WTC11 (cell line): ENCODE results near the gene SYCP2L. TPM values are rescaled to one million over a fixed set of nuclear protein-coding genes. Genes with fewer than 3 reads are reported as not detected.

ENCODE experiments used
- ATAC-seq: fragments of 200-7000 bp; cut with Tn5 transposase; 2 replicates; pipeline ENCODE4 v1.10.0; 2021; ENCODE audit warnings: mild to moderate bottlenecking, moderate library complexity
- CTCF ChIA-PET: fragments of 300-600 bp; sonication (Branson Sonifier 250); formaldehyde crosslinking; loops from one replicate; lab custom pipeline; 2021; ENCODE audit warnings: antibody characterized with exemption; lab: Charles Lee
- POLR2A ChIA-PET: fragments of 350-600 bp; sonication (Branson Sonifier 250); formaldehyde crosslinking; loops from one replicate; lab custom pipeline; 2021; ENCODE audit warnings: antibody characterized with exemption; lab: Charles Lee
- DNase-seq: peaks from one replicate; pipeline ENCODE4 v3.0.0; 2021; ENCODE audit warnings: low spot score
- H3K27ac Mint-ChIP-seq: 2 replicates; pipeline ENCODE4 v1.8.0; 2021; ENCODE audit warnings: mixed read lengths
- H3K27me3 Mint-ChIP-seq: 2 replicates; pipeline ENCODE4 v1.8.0; 2021; ENCODE audit warnings: low read depth, mild to moderate bottlenecking, moderate library complexity, mixed read lengths
- H3K36me3 Mint-ChIP-seq: 2 replicates; pipeline ENCODE4 v1.8.0; 2021; ENCODE audit warnings: mixed read lengths
- H3K4me1 Mint-ChIP-seq: 2 replicates; pipeline ENCODE4 v1.8.0; 2022; ENCODE audit warnings: mixed read lengths
- H3K4me3 Mint-ChIP-seq: 2 replicates; pipeline ENCODE4 v1.8.0; 2021; ENCODE audit warnings: mild to moderate bottlenecking, moderate library complexity, mixed read lengths
- H3K9me3 Mint-ChIP-seq: 2 replicates; pipeline ENCODE4 v1.8.0; 2021; ENCODE audit warnings: mixed read lengths
- CTCF ChIP-seq: fragments of 200-600 bp; IDR thresholded peaks from 2 replicates; pipeline ENCODE4 v1.8.0; 2022; ENCODE audit warnings: antibody characterized with exemption
- ELF4 ChIP-seq: sonication (generic); formaldehyde crosslinking; IDR thresholded peaks from 2 replicates; pipeline ENCODE4 v1.8.1; 2022; ENCODE audit warnings: low read depth, mild to moderate bottlenecking, moderate library complexity, missing genetic modification reagents
- FOXJ3 ChIP-seq: sonication (generic); formaldehyde crosslinking; IDR thresholded peaks from 2 replicates; pipeline ENCODE4 v1.9.0; 2021; ENCODE audit warnings: missing genetic modification reagents, mild to moderate bottlenecking, borderline replicate concordance
- FOXP4 ChIP-seq: sonication (generic); formaldehyde crosslinking; IDR thresholded peaks from 2 replicates; pipeline ENCODE4 v1.8.0; 2022; ENCODE audit warnings: mild to moderate bottlenecking, missing genetic modification reagents
- GABPB1 ChIP-seq: sonication (generic); formaldehyde crosslinking; IDR thresholded peaks from 2 replicates; pipeline ENCODE4 v1.8.1; 2023; ENCODE audit warnings: mild to moderate bottlenecking, missing genetic modification reagents
- GRHL2 ChIP-seq: fragments of 250-450 bp; sonication (Bioruptor Pico); IDR thresholded peaks from 2 replicates; pipeline ENCODE4 v1.8.0; 2022; ENCODE audit warnings: mild to moderate bottlenecking, moderate library complexity; ENCODE audit not compliant: insufficient replicate concordance, severe bottlenecking
- JAZF1 ChIP-seq: fragments of 250-450 bp; sonication (Bioruptor Pico); IDR thresholded peaks from 2 replicates; pipeline ENCODE4 v1.9.0; 2021; ENCODE audit warnings: moderate library complexity, mild to moderate bottlenecking, inconsistent platforms
- SOX15 ChIP-seq: fragments of 250-450 bp; sonication (Bioruptor Pico); IDR thresholded peaks from 2 replicates; pipeline ENCODE4 v1.9.0; 2021; ENCODE audit warnings: mild to moderate bottlenecking
- USF2 ChIP-seq: sonication (generic); formaldehyde crosslinking; IDR thresholded peaks from 2 replicates; pipeline ENCODE4 v1.8.1; 2023; ENCODE audit warnings: mild to moderate bottlenecking, missing genetic modification reagents, moderate library complexity
- ZBTB21 ChIP-seq: sonication (generic); formaldehyde crosslinking; IDR thresholded peaks from 2 replicates; pipeline ENCODE4 v1.8.1; 2023; ENCODE audit warnings: mild to moderate bottlenecking, missing genetic modification reagents, borderline replicate concordance
- ZBTB43 ChIP-seq: sonication (generic); formaldehyde crosslinking; IDR thresholded peaks from 2 replicates; pipeline ENCODE4 v1.8.1; 2023; ENCODE audit warnings: mild to moderate bottlenecking, missing genetic modification reagents
- ZMAT4 ChIP-seq: fragments of 250-450 bp; sonication (Bioruptor Pico); IDR thresholded peaks from 2 replicates; pipeline ENCODE4 v1.9.0; 2021; ENCODE audit warnings: mild to moderate bottlenecking
- ZNF281 ChIP-seq: sonication (generic); formaldehyde crosslinking; IDR thresholded peaks from 2 replicates; pipeline ENCODE4 v1.8.0; 2023; ENCODE audit warnings: mild to moderate bottlenecking, missing genetic modification reagents
- ZNF425 ChIP-seq: fragments of 250-450 bp; sonication (Bioruptor Pico); conservative IDR thresholded peaks from 2 replicates; pipeline ENCODE4 v1.9.0; 2021; ENCODE audit warnings: mild to moderate bottlenecking
- total RNA-seq: library from RNA; stranded (reverse); gene quantifications from 3 replicates; pipeline ENCODE4 v1.2.3, GENCODE V29; 2021

The SYCP2L gene
- total RNA-seq, 1 experiment from 2014 or later, result 5.4 TPM

- no peaks in the 10 kb centered on the region for H3K36me3 Mint-ChIP-seq
- peaks cover 20% of the 10 kb centered on the region for H3K4me1 Mint-ChIP-seq
- no peak overlapping the region for H3K27ac Mint-ChIP-seq
- no peaks in the 10 kb centered on the region for H3K9me3 Mint-ChIP-seq
- no peak for TF ChIP-seq FOXJ3 (CRISPR knock-in tag)
- TF ChIP-seq GABPB1 (CRISPR knock-in tag), result peak; percentile 94
- TF ChIP-seq CTCF, result no peak
- no peak for TF ChIP-seq ZNF425 (CRISPR knock-in tag)
- TF ChIP-seq SOX15 (CRISPR knock-in tag), result no peak
- H3K4me3 Mint-ChIP-seq, result no peak overlapping the region
- ChIA-PET POLR2A (no interaction called here), CTCF (interaction anchor here (0.6 to 1.6 kb wide), 3 partner anchors 64 to 125 kb away, joined by 3 read pairs; no protein-coding TSS in a partner anchor)
- DNase-seq (no peak), ATAC-seq (no peak)
- no peaks in the 10 kb centered on the region for H3K27me3 Mint-ChIP-seq
Observed at GRCh38 chr6:11018225-11018624, 131.4 kb downstream of the SYCP2L start.

GRCh38 chr6:11021003-11021402, 134.2 kb downstream of the SYCP2L start:
- peaks cover 39% of the 10 kb centered on the region for H3K4me1 Mint-ChIP-seq
- DNase-seq, result no peak
- no peaks in the 10 kb centered on the region for H3K36me3 Mint-ChIP-seq
- no peaks in the 10 kb centered on the region for H3K27me3 Mint-ChIP-seq
- no peak for TF ChIP-seq ELF4
- TF ChIP-seq GRHL2, result no peak
- TF ChIP-seq FOXP4, result no peak
- no peak for TF ChIP-seq ZMAT4 (CRISPR knock-in tag)
- TF ChIP-seq USF2 (CRISPR knock-in tag), result no peak
- TF ChIP-seq ZBTB43, result no peak
- TF ChIP-seq GABPB1 (CRISPR knock-in tag), result no peak
- no peak for TF ChIP-seq ZBTB21 (CRISPR knock-in tag)
- no peak for TF ChIP-seq ZNF281 (CRISPR knock-in tag)
- TF ChIP-seq JAZF1 (CRISPR knock-in tag), result no peak
- TF ChIP-seq, all 79 proteins: peak for 0
- CTCF ChIA-PET, result interaction anchor here (1.0 kb wide), 1 partner anchor 67 kb away, joined by 4 read pairs; no protein-coding TSS in a partner anchor
- H3K4me3 Mint-ChIP-seq, result no peak overlapping the region
- POLR2A ChIA-PET, result no interaction called here
- no peak overlapping the region for H3K27ac Mint-ChIP-seq
- no peaks in the 10 kb centered on the region for H3K9me3 Mint-ChIP-seq
- peak; percentile 23; the same call in 1 of the 2 replicates for ATAC-seq
